HL-60 (cell line): ENCODE results near the gene CUL2.
A peak's percentile ranks its signal among the peaks of the same experiment; 100 is the strongest.
"Not testable (repeated sequence)": the region's sequence is repeated elsewhere in the genome, so short reads cannot be mapped to it uniquely, and the experiment has no call there.

ENCODE experiments used
- DNase-seq, 2 experiments: peaks; one replicate each; pipeline ENCODE4 v3.0.0-alpha.2; 2010 to 2020; ENCODE audit warnings: low read depth in 1 of 2, low spot score in 1 of 2
- H3K27ac ChIP-seq: fragments of 250-450 bp; sonication (Bioruptor Pico); replicated peaks from 2 replicates; pipeline ENCODE4 v1.5.1; 2020; ENCODE audit warnings: mild to moderate bottlenecking, moderate library complexity
- H3K27me3 ChIP-seq: fragments of 250-450 bp; sonication (Bioruptor Pico); 2 replicates; pipeline ENCODE4 v1.5.1; 2021; ENCODE audit warnings: mild to moderate bottlenecking, moderate library complexity; ENCODE audit not compliant: insufficient read depth, poor library complexity, severe bottlenecking
- H3K4me3 ChIP-seq: replicated peaks from 2 replicates; pipeline ENCODE4 v1.5.1; 2011; ENCODE audit warnings: mild to moderate bottlenecking, control low read depth, low read length; ENCODE audit not compliant: insufficient read depth
- POLR2AphosphoS5 ChIP-seq: IDR thresholded peaks from 2 replicates; pipeline ENCODE4 v1.6.1; 2012; ENCODE audit warnings: low read depth
- SPI1 ChIP-seq: IDR thresholded peaks from 2 replicates; pipeline ENCODE4 v1.6.1; 2012; ENCODE audit warnings: low read depth, mild to moderate bottlenecking, borderline replicate concordance
- TF ChIP-seq, protein P1 (sequence below): IDR thresholded peaks from one replicate; pipeline ENCODE4 v1.5.1; 2011; ENCODE audit warnings: low read length, control low read depth, inconsistent platforms; ENCODE audit not compliant: insufficient read depth
- TF ChIP-seq, protein P2 (sequence below): IDR thresholded peaks from 2 replicates; pipeline ENCODE4 v1.6.1; 2012; ENCODE audit warnings: low read depth; ENCODE audit not compliant: insufficient replicate concordance

The CUL2 gene

DNA sequence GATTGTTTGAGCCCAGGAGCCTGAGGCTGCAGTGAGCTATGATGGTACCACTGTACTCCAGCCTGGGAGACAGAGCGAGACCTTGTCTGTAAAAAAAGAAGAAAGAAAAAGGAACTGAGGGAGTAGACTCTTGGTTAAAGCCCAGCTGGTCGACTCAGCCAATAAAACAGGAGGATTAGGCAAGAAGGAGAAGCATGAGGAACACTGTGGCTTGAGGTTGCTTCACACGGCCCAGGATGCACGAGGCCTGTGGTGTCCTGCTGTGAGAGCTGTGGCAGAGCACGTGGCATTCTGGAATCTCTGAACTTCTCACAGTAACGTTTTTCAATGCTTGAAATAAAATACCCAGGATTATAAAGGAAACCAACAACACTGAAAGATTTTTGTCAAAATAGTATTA, 93.3 kb downstream of the CUL2 start:
- Histone ChIP-seq H3K4me3 (no peak overlapping the region), H3K27ac (peak overlapping the region; percentile 32), H3K27me3 (no peaks in the 10 kb centered on the region)
- TF ChIP-seq, protein P1, sequence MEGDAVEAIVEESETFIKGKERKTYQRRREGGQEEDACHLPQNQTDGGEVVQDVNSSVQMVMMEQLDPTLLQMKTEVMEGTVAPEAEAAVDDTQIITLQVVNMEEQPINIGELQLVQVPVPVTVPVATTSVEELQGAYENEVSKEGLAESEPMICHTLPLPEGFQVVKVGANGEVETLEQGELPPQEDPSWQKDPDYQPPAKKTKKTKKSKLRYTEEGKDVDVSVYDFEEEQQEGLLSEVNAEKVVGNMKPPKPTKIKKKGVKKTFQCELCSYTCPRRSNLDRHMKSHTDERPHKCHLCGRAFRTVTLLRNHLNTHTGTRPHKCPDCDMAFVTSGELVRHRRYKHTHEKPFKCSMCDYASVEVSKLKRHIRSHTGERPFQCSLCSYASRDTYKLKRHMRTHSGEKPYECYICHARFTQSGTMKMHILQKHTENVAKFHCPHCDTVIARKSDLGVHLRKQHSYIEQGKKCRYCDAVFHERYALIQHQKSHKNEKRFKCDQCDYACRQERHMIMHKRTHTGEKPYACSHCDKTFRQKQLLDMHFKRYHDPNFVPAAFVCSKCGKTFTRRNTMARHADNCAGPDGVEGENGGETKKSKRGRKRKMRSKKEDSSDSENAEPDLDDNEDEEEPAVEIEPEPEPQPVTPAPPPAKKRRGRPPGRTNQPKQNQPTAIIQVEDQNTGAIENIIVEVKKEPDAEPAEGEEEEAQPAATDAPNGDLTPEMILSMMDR: no peak
- peak; percentile 99 for TF ChIP-seq POLR2AphosphoS5
- peak; percentile 96 for TF ChIP-seq SPI1
- peak; percentile 96 to 97 for DNase-seq

DNA sequence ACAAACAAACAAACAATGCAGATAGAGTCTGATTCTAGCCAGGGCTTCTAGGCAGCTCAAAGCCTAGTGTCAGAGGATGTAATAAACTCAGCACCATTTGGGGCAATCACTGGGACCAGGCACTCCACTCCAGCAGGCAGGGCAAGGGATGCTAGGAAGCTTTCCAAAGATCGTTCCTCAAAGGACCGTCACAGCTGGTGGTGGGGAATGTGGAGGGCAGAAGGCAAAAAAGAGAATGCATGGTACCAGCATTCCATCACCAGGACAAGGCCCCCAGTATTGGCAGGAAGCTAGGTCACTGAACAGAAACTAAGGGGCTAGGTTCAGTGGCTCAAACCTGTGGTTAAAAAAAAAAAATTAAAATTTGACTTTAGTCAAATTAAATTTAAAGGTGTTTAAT, 94.2 kb downstream of the CUL2 start:
- TF ChIP-seq, protein P1: no peak
- no peak for TF ChIP-seq SPI1
- DNase-seq: no peak
- H3K27me3 ChIP-seq: no peaks in the 10 kb centered on the region
- no peak overlapping the region for H3K27ac ChIP-seq
- no peak overlapping the region for H3K4me3 ChIP-seq

DNA sequence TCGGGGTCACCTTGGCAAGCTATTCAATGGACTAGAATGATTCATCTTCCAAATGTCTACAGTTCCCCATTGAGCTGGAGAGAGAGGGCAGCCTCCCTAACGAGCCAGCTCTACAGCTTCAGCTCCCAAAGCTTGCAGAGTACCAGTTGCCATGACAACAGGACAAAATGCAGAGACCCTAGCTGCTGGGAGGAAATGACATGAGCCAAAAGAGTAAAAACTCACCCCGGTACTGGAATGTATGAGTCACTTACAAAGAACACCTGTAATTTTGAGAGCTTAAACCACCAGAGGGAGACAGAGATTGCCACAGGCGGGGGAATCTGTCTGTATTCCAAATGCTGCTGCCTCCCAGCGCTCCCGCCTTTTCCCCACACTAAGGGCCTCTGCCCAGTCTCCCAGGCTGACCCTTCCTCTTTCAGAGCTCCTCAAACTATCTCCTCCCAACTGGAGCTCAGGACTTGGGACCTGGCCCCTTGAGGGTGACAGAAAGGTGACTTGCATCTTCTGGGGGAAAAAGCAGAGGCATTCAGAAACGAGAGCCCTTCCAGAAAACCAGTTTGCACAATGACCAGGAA, 95.5 kb downstream of the CUL2 start:
- H3K27me3 ChIP-seq: no peaks in the 10 kb centered on the region
- H3K4me3 ChIP-seq: no peak overlapping the region
- TF ChIP-seq, protein P1: peak; percentile 34
- TF ChIP-seq, protein P2, sequence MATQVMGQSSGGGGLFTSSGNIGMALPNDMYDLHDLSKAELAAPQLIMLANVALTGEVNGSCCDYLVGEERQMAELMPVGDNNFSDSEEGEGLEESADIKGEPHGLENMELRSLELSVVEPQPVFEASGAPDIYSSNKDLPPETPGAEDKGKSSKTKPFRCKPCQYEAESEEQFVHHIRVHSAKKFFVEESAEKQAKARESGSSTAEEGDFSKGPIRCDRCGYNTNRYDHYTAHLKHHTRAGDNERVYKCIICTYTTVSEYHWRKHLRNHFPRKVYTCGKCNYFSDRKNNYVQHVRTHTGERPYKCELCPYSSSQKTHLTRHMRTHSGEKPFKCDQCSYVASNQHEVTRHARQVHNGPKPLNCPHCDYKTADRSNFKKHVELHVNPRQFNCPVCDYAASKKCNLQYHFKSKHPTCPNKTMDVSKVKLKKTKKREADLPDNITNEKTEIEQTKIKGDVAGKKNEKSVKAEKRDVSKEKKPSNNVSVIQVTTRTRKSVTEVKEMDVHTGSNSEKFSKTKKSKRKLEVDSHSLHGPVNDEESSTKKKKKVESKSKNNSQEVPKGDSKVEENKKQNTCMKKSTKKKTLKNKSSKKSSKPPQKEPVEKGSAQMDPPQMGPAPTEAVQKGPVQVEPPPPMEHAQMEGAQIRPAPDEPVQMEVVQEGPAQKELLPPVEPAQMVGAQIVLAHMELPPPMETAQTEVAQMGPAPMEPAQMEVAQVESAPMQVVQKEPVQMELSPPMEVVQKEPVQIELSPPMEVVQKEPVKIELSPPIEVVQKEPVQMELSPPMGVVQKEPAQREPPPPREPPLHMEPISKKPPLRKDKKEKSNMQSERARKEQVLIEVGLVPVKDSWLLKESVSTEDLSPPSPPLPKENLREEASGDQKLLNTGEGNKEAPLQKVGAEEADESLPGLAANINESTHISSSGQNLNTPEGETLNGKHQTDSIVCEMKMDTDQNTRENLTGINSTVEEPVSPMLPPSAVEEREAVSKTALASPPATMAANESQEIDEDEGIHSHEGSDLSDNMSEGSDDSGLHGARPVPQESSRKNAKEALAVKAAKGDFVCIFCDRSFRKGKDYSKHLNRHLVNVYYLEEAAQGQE: no peak
- peak; percentile 61 to 84 for DNase-seq
- H3K27ac ChIP-seq: no peak overlapping the region

DNA sequence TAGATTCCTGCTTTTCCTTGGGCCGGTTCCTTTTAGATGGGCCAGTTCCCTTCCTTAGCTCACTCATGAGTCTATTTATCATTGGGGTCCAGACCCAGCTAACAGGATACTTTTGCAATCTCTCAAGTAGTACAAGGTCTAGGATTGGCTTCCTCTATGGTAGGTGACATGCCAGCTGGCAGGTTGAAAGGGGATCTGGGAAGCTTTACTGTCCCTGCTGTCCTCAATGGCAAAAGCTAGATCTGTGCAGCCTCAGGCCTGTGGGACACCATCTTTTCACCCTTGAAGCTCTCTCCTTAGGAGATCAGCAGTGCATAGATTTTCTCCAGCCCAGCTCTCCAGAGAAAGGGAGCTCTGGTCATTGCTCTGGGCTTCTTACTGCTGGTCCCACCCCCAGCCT, 96.4 kb downstream of the CUL2 start:
- no peak for TF ChIP-seq POLR2AphosphoS5
- TF ChIP-seq, protein P1: no peak
- Histone ChIP-seq H3K4me3 (no peak overlapping the region), H3K27ac (no peak overlapping the region), H3K27me3 (no peaks in the 10 kb centered on the region)
- DNase-seq: no peak

DNA sequence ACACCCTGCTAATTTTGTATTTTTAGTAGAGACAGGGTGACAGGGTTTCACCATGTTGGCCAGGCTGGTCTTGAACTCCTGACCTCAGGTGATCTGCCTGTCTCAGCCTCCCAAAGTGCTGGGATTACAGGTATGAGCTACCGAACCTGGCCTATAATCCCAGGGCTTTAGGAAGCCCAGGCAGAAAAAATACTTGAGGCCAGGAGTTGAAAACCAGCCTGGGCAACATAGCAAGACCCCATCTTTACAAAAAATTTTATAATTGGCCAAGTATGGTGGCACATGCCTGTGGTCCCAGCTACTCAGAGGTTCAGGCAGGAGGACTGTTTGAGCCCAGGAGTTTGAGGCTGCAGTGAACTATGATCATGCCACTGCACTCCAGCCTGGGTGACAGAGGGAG, 99.0 kb downstream of the CUL2 start:
- not testable (repeated sequence) for H3K27ac ChIP-seq, H3K27me3 ChIP-seq, DNase-seq, H3K4me3 ChIP-seq
